Mesodermal cell (in vitro differentiated cells): ENCODE measurements around the gene OSBPL5.

Experiments
- H3K27ac ChIP-seq: 2 replicates; pipeline ENCODE4 v1.7.0; 2013; ENCODE audit warnings: mild to moderate bottlenecking, low read depth, low read length, moderate library complexity; ENCODE audit not compliant: severe bottlenecking
- H3K36me3 ChIP-seq: 2 replicates; pipeline ENCODE4 v1.7.1; 2013; ENCODE audit warnings: mild to moderate bottlenecking, low read length, moderate library complexity; ENCODE audit not compliant: control insufficient read depth, insufficient read depth
- H3K4me1 ChIP-seq: one replicate; pipeline ENCODE4 v1.7.1; 2013; ENCODE audit warnings: mild to moderate bottlenecking, low read length; ENCODE audit not compliant: insufficient read depth, control insufficient read depth, poor library complexity, severe bottlenecking
- H3K4me3 ChIP-seq: 2 replicates; pipeline ENCODE4 v1.7.0; 2013; ENCODE audit warnings: low read length, control low read depth, mild to moderate bottlenecking; ENCODE audit not compliant: insufficient read depth, poor library complexity, severe bottlenecking; ENCODE audit errors: extremely low read depth
- H3K9me3 ChIP-seq: 2 replicates; pipeline ENCODE4 v1.7.1; 2013; ENCODE audit warnings: mild to moderate bottlenecking, low read length, moderate library complexity; ENCODE audit not compliant: control insufficient read depth
- WGBS, 2 experiments: methylation state at CpG; one replicate each; pipeline ENCODE4 v1.1.5; 2013; ENCODE audit warnings: missing lambda C conversion rate in 2 of 2; ENCODE audit not compliant: insufficient coverage in 2 of 2; 5-methylcytosine and 5-hydroxymethylcytosine counted together

OSBPL5 gene

GRCh38 chr11:3154001-3154599, 11.0 kb downstream of the OSBPL5 start:
- Histone ChIP-seq H3K4me3 (no peak overlapping the region), H3K4me1 (peaks cover 22% of the 10 kb centered on the region), H3K9me3 (no peaks in the 10 kb centered on the region), H3K36me3 (peaks cover 13% of the 10 kb centered on the region), H3K27ac (peak overlapping the region; percentile 57)
- 85 to 89% methylated on average over 17 to 24 of the region's 24 CpGs for WGBS, 2 experiments

DNA sequence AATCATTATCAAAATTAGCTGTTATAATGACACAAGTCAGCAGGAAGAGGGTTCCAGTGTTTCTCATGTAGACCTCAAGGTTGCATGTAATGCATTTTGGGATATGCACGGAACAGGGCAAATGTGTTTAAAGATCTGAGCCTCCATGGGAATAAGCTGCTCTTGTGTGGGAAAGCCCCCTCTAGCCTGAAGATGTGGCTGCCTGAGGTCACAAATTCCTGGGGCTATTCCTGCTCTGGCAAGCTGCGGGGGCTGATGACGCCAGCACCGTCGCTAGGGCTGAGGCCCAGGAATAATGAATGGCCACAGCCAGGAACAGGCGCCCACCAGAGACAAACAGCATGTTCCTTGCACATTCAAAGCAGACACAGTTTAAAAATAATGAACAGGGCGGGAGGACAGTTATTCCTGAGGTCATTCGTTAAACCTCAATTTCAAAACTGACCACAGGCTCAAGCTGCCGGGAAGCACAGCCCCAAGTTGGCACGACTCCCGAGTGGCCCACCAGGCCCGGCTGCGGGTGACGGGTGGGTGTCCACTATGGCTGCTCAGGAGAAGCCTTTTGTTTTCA, 11.7 kb downstream of the OSBPL5 start:
- Histone ChIP-seq H3K4me1 (peaks cover 21% of the 10 kb centered on the region), H3K27ac (peak overlapping the region; percentile 41), H3K36me3 (peaks cover 13% of the 10 kb centered on the region), H3K4me3 (no peak overlapping the region), H3K9me3 (no peaks in the 10 kb centered on the region)
- 74 to 85% methylated on average over 12 to 14 of the region's 14 CpGs for WGBS, 2 experiments

DNA sequence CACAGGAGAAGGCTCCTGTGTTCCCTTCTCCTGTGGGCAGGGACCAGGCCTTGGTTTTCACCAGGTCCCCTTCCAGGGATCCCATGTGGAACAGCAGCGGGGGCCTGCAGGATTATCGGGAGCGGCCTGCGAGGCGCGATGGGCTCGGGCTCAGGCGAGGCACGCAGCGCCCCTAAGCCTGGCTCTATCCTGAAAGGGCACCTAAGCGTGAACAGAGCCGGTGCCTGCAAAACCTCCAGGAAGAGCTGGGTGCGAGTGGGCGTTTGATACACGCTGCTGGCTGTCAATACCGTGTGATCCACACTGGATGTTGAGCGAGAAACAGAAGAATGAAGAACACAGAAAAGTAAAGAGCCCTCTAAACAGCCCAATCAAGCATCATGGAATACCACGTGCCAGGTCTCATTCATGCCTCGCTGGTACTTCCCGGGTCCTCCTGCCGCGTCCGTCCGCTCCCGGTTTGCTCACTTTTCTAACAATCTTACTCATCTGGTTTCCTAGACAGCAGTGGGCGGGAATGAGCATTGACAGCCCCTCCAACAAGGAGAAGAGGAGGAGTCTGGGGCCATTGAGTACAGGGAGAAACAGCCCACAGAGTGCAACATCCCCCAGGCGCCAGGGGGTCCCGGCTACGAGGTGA, 12.5 kb downstream of the OSBPL5 start:
- H3K9me3 ChIP-seq = no peaks in the 10 kb centered on the region
- WGBS, 2 experiments = 89 to 93% methylated on average over 13 to 19 of the region's 29 CpGs
- H3K36me3 ChIP-seq = peaks cover 10% of the 10 kb centered on the region
- peak overlapping the region; percentile 41 for H3K27ac ChIP-seq
- peaks cover 21% of the 10 kb centered on the region for H3K4me1 ChIP-seq
- no peak overlapping the region for H3K4me3 ChIP-seq

GRCh38 chr11:3150726-3151125, 14.4 kb downstream of the OSBPL5 start:
- H3K4me1 ChIP-seq = peaks cover 27% of the 10 kb centered on the region
- WGBS, 2 experiments = 95 to 98% methylated on average over 7 to 10 of the region's 14 CpGs
- no peak overlapping the region for H3K27ac ChIP-seq
- H3K4me3 ChIP-seq = no peak overlapping the region
- H3K9me3 ChIP-seq = no peaks in the 10 kb centered on the region
- H3K36me3 ChIP-seq = peaks cover 10% of the 10 kb centered on the region

- Histone ChIP-seq H3K4me3 (no peak overlapping the region), H3K36me3 (peaks cover 10% of the 10 kb centered on the region), H3K9me3 (no peaks in the 10 kb centered on the region), H3K4me1 (peaks cover 25% of the 10 kb centered on the region), H3K27ac (no peak overlapping the region)
- WGBS, 2 experiments = 90% methylated on average over 4 of the region's 4 CpGs
These were observed 15.3 kb downstream of the OSBPL5 start for GRCh38 chr11:3149852-3150188.

- no peaks in the 10 kb centered on the region for H3K9me3 ChIP-seq
- peaks cover 25% of the 10 kb centered on the region for H3K4me1 ChIP-seq
- no peak overlapping the region for H3K27ac ChIP-seq
- no peak overlapping the region for H3K4me3 ChIP-seq
- H3K36me3 ChIP-seq = peaks cover 10% of the 10 kb centered on the region
- 91 to 93% methylated on average over 17 to 21 of the region's 24 CpGs for WGBS, 2 experiments
These were observed 15.9 kb downstream of the OSBPL5 start for GRCh38 chr11:3148990-3149851.

DNA sequence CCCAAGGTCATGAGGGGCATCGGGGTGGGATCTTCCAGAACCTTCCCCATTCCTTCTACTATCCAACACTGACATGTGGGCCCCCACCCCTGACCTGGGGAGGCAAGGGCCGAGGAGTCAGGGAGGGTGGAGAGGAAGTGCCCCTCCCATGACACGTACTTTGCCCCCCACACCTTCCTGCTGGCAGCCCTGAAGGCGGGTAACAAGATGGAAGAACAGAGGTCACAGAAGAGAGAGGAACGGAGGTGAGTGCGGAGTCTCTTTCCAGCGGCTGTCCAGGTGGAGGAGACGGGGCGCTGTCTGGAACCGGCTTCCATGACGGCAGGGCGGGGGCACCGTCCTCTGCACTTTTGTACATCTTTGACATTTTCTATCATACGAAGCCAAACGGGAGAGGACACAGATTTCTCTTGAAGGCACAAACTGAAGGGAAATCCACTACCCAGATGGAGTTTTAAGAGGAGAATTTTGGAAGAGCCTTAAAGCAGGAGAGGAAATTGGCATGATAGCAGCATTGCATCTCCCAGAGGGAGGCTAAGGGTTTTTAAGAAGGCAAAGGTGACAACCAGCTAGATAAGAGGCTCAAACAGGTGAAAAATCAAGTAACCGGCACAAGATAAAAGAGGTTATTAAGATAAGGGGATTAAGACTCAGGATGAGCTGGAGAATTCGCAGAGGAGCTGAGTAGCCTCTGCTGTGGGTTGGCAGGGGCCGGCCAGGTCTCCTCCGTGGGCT, 16.7 kb downstream of the OSBPL5 start:
- H3K4me1 ChIP-seq = peaks cover 18% of the 10 kb centered on the region
- no peak overlapping the region for H3K4me3 ChIP-seq
- no peaks in the 10 kb centered on the region for H3K9me3 ChIP-seq
- H3K27ac ChIP-seq = no peak overlapping the region
- H3K36me3 ChIP-seq = peaks cover 10% of the 10 kb centered on the region
- WGBS, 2 experiments = 79 to 93% methylated on average over 12 to 13 of the region's 19 CpGs

DNA sequence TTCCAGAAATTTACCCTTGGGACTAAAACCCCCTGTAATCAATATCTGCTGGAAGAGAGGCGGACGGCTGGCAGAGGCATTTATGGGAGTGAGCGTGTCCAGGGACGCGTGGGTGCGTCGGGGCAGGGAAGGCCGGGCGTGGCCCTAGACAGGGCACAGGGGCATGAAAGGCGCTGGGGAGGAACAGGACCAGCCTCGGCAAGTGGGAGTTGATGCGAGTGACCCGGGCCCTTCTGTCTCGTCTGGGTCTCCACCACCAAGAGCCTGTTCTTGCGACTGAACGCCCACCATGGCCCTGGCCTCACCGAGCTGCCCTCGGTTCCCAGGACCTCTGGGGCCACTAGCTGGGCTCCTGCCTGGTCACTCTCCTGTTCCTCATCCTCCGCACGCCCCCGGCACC, 17.5 kb downstream of the OSBPL5 start:
- Histone ChIP-seq H3K4me1 (peaks cover 11% of the 10 kb centered on the region), H3K27ac (no peak overlapping the region), H3K36me3 (peaks cover 7% of the 10 kb centered on the region), H3K9me3 (no peaks in the 10 kb centered on the region), H3K4me3 (no peak overlapping the region)
- WGBS, 2 experiments = 97 to 99% methylated on average over 20 to 21 of the region's 21 CpGs

DNA sequence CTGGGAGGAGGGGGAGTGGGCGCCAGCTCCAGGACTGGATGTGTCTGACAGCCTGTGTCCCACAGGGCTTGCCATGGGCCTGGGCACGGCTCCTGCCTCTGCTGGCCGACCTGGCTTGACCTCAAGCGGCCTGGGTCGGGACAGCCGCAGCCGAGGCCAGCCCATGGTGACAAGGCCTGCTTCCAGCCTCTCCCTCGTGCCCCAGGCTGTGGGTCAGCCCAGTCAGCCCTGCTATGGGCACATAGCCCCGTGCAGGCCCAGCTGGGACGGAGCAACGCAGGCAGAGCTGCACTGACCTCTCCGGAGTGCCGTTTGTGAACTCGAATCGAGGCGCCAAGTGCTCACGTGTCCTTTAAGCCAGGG, 17.9 kb downstream of the OSBPL5 start:
- Histone ChIP-seq H3K4me3 (no peak overlapping the region), H3K4me1 (peaks cover 10% of the 10 kb centered on the region), H3K27ac (no peak overlapping the region), H3K9me3 (no peaks in the 10 kb centered on the region), H3K36me3 (peaks cover 4% of the 10 kb centered on the region)
- WGBS, 2 experiments = 85 to 88% methylated on average over 17 of the region's 17 CpGs

DNA sequence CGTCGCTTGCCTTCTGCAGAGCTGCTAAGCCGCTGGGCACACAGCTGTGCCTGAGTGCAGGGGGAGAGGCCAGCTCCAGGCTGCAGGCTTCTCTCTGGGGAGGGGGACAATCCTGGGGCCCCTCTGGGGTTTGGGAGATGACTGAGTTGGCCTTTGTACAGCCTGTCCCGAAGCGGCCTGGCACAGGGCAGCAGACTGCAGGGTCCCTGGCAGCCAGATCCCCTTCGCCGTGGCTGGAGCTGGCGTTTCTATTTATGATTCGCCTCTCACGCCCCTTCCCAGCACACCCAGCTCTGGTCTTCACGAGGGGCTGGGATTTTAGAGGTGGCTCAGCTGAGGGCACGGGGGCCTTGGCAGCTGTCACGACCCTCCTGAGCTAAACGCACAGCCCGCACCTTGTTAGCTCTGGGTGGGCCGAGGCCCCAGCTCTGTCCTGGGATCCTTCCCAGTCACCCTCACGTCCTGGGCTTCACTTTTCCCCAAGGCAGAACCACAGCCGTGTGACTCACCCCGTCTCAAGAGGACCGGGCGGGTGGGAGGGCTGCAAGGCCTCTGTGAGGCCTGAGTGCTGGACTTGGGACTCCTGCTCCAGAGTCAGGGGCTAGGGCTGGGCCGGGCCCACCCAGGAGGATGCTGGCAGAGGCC, 18.4 kb downstream of the OSBPL5 start:
- Histone ChIP-seq H3K36me3 (no peaks in the 10 kb centered on the region), H3K9me3 (no peaks in the 10 kb centered on the region), H3K27ac (no peak overlapping the region), H3K4me1 (peaks cover 10% of the 10 kb centered on the region), H3K4me3 (no peak overlapping the region)
- 83 to 97% methylated on average over 8 to 16 of the region's 22 CpGs for WGBS, 2 experiments
